SK-N-MC (cell line): Measurements from ENCODE around the gene HLA-G.
"Not testable (repeated sequence)": the region's sequence is repeated elsewhere in the genome, so short reads cannot be mapped to it uniquely, and the experiment has no call there.

Experiments
- DNase-seq: peaks from one replicate; pipeline ENCODE4 v3.0.0-alpha.2; 2011; ENCODE audit warnings: low read depth, low spot score
- H3K27ac ChIP-seq: fragments of 200-600 bp; sonication (generic); 2 replicates; pipeline ENCODE4 v1.5.1; 2016; ENCODE audit warnings: mixed run types
- H3K36me3 ChIP-seq: fragments of 200-600 bp; sonication (generic); 2 replicates; pipeline ENCODE4 v1.6.1; 2017; ENCODE audit warnings: antibody characterized with exemption, low read length, mixed read lengths; ENCODE audit not compliant: insufficient read depth
- H3K4me3 ChIP-seq: fragments of 200-600 bp; sonication (generic); 2 replicates; pipeline ENCODE4 v1.5.1; 2016
- H3K9ac ChIP-seq: fragments of 200-600 bp; sonication (generic); 2 replicates; pipeline ENCODE4 v1.8.0; 2017; ENCODE audit warnings: mixed run types, mixed read lengths; ENCODE audit not compliant: insufficient read length
- H3K9me3 ChIP-seq: fragments of 200-600 bp; sonication (generic); 2 replicates; pipeline ENCODE4 v1.6.1; 2017; ENCODE audit warnings: low read depth, mild to moderate bottlenecking, antibody characterized with exemption, low read length, moderate library complexity, mixed read lengths
- EZH2 ChIP-seq: fragments of 200-600 bp; sonication (generic); IDR thresholded peaks from one replicate; pipeline ENCODE4 v1.6.1; 2017; ENCODE audit warnings: antibody characterized with exemption
- FOXP2 ChIP-seq: optimal IDR thresholded peaks from 2 replicates; pipeline ENCODE3; 2011; ENCODE audit warnings: mild to moderate bottlenecking, moderate library complexity; ENCODE audit not compliant: insufficient read depth; ENCODE audit errors: extremely low read length, control extremely low read depth
- POLR2AphosphoS5 ChIP-seq: IDR thresholded peaks from 2 replicates; pipeline ENCODE4 v1.6.1; 2012; ENCODE audit warnings: mild to moderate bottlenecking, low read depth, low read length, borderline replicate concordance

HLA-G gene

GRCh38 chr6:29827579-29828470 is at the start of gene HLA-G:
Gene HLA-G (plus strand): TSS chr6:29827825. CDS start chr6:29827845, 20 bp downstream.
- DNase-seq = no peak
- Histone ChIP-seq H3K4me3 (no peak within 1 kb of the TSS), H3K27ac (no peak within 1 kb of the TSS), H3K9me3 (no peaks in the 10 kb centered on the region), H3K9ac (no peak within 1 kb of the TSS), H3K36me3 (no peaks in the 10 kb centered on the region)
- TF ChIP-seq FOXP2 (no peak), POLR2AphosphoS5 (no peak), EZH2 (no peak)

DNA sequence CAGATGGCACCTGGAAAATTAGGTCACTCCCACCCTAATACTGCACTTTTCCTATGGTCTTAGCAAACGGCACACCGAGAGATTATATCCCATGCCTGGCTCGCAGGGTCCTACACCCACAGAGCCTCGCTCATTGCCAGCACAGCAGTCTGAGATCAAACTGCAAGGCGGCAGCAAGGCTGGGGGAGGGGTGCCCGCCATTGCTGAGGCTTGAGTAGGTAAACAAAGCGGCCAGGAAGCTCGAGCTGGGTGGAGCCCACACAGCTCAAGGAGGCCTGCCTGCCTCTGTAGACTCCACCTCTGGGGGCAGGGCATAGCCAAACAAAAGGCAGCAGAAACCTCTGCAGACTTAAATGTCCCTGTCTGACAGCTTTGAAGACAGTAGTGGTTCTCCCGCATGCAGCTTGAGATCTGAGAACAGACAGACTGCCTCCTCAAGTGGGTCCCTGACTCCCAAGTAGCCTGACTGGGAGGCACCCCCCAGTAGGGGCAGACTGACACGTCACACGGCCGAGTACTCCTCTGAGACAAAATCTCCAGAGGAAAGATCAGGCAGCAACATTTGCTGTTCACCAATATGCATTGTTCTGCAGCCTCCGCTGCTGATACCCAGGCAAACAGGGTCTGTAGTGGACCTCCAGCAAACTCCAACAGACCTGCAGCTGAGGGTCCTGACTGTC is 47.5 kb upstream of the HLA-G start:
- DNase-seq, H3K36me3 ChIP-seq, H3K9ac ChIP-seq, H3K9me3 ChIP-seq, H3K27ac ChIP-seq, H3K4me3 ChIP-seq: not testable (repeated sequence)

DNA sequence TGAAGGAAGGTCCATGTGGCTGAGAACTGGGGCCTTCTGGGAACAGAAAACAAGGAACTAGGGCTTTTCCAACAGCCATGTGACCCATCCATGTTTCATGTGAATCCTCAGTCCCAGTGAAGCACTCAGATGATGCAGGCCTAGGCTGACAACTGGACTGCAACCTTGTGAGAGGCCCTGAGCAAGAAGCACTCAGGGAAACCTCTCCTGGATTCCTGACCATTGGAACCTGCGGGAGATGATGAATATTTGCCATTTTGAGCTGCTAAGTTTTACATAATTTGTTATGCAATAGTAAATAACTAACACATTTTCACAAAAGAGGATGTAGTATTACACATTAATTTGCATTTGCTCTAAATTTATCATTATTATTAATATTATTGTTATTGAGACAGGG is 38.4 kb upstream of the HLA-G start:
- DNase-seq = no peak
- Histone ChIP-seq H3K9ac (no peak overlapping the region), H3K9me3 (no peaks in the 10 kb centered on the region), H3K36me3 (no peaks in the 10 kb centered on the region), H3K4me3 (no peak overlapping the region), H3K27ac (no peak overlapping the region)
- TF ChIP-seq POLR2AphosphoS5 = no peak
- TF ChIP-seq EZH2 = no peak
- TF ChIP-seq FOXP2 = no peak

DNA sequence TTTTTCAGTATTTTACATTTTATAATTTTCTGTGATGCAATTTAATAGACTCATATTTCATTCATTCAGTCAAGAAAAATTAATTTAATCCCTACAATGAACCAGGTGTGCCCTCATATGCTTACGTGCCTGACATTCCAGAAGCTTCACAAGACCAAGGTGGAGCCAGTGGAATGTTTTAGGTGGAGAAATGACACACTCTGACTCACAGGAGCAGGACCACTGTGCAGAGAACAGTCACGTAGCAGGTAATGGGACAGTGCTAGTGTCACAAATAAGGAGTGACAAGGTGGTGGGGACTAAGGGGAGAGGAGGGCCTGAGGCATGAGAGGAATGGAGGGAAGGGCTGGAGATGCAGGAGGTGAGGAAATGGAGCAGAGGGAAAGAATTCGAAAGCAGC is 37.0 kb upstream of the HLA-G start:
- no peak overlapping the region for H3K9ac ChIP-seq

GRCh38 chr6:29791162-29791561 is 36.5 kb upstream of the HLA-G start:
- Histone ChIP-seq H3K36me3 (no peaks in the 10 kb centered on the region), H3K27ac (no peak overlapping the region), H3K9me3 (no peaks in the 10 kb centered on the region), H3K4me3 (no peak overlapping the region), H3K9ac (no peak overlapping the region)
- TF ChIP-seq POLR2AphosphoS5 (no peak), EZH2 (no peak), FOXP2 (no peak)
- no peak for DNase-seq

More for the DNA sequence above, 37.0 kb upstream of the HLA-G start:
- no peak for DNase-seq
- no peaks in the 10 kb centered on the region for H3K36me3 ChIP-seq
- no peak overlapping the region for H3K27ac ChIP-seq
- no peak for TF ChIP-seq FOXP2
- no peak for TF ChIP-seq POLR2AphosphoS5
- TF ChIP-seq EZH2 = no peak
- H3K4me3 ChIP-seq = no peak overlapping the region
- no peaks in the 10 kb centered on the region for H3K9me3 ChIP-seq

- Histone ChIP-seq H3K27ac (no peak overlapping the region), H3K9ac (no peak overlapping the region), H3K36me3 (no peaks in the 10 kb centered on the region), H3K4me3 (no peak overlapping the region), H3K9me3 (no peaks in the 10 kb centered on the region)
- DNase-seq = no peak
- TF ChIP-seq FOXP2 (no peak), EZH2 (no peak), POLR2AphosphoS5 (no peak)
Observed at GRCh38 chr6:29791786-29792122, 35.9 kb upstream of the HLA-G start.

DNA sequence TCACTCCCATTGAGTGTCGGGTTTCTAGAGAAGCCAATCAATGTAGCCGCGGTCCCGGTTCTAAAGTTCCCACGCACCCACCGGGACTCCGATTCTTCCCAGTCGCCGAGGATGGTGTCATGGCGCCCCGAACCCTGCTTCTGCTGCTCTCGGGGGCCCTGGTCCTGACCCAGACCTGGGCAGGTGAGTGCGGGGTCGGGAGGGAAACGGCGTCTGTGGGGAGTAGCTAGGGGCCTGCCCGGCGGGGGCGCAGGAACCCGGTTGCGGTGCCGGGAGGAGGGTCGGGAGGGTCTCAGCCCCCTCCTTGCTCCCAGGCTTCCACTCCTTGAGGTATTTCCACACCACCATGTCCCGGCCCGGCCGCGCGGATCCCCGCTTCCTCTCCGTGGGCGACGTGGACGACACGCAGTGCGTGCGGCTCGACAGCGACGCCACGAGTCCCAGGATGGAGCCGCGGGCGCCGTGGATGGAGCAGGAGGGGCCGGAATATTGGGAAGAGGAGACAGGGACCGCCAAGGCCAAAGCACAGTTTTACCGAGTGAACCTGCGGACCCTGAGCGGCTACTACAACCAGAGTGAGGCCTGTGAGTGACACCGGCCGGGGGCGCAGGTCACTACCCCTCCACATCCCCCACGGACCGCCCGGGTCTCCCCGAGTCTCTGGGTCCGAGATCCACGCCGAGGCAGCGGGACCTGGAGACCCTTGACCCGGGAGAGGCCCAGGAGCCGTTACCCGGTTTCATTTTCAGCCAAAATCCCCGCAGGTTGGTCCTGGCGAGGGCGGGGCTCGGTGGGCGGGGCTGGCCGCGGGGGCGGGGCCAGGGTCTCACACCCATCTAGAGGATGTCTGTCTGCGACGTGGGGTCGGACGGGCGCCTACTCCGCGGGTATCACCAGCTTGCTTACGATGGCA is 35.2 kb upstream of the HLA-G start:
- Histone ChIP-seq H3K4me3 (no peak overlapping the region), H3K36me3 (no peaks in the 10 kb centered on the region), H3K27ac (no peak overlapping the region), H3K9me3 (no peaks in the 10 kb centered on the region), H3K9ac (no peak overlapping the region)
- TF ChIP-seq POLR2AphosphoS5 = no peak
- no peak for TF ChIP-seq FOXP2
- no peak for TF ChIP-seq EZH2
- DNase-seq = no peak

- no peaks in the 10 kb centered on the region for H3K36me3 ChIP-seq
- no peak overlapping the region for H3K9ac ChIP-seq
- H3K27ac ChIP-seq = no peak overlapping the region
- no peaks in the 10 kb centered on the region for H3K9me3 ChIP-seq
- no peak overlapping the region for H3K4me3 ChIP-seq
- TF ChIP-seq FOXP2 (no peak), POLR2AphosphoS5 (no peak), EZH2 (no peak)
- DNase-seq = no peak
Observed at GRCh38 chr6:29793036-29793356, 34.6 kb upstream of the HLA-G start.
